Left lung (tissue), 10 donors: ENCODE data around the gene ADAMTS16. TPM values are rescaled to one million over a fixed set of nuclear protein-coding genes. Genes with fewer than 3 reads are reported as not detected.
A peak's percentile ranks its signal among the peaks of the same experiment; 100 is the strongest.

ENCODE experiments used
- ATAC-seq: fragments of 200-7000 bp; cut with Tn5 transposase; one replicate; pipeline ENCODE4 v1.9.1; 2020; ENCODE audit warnings: moderate library complexity
- DNase-seq, 4 donors: peaks; one replicate each; pipeline ENCODE4 v3.0.0-alpha.2; 2013 to 2020
- H3K27ac ChIP-seq, 2 donors: fragments of 200-600 bp; sonication (generic) in 1 of 2; one replicate each; pipeline versions ENCODE4 v1.5.0 to v1.8.0; 2020 to 2021
- H3K27me3 ChIP-seq, 2 donors: fragments of 200-600 bp; sonication (generic) in 1 of 2; one replicate each; pipeline versions ENCODE4 v1.5.0 to v1.8.0; 2020 to 2021
- H3K36me3 ChIP-seq, 2 donors: fragments of 200-600 bp; sonication (generic) in 1 of 2; one replicate each; pipeline versions ENCODE4 v1.5.0 to v1.8.0; 2020 to 2021
- H3K4me1 ChIP-seq, 2 donors: fragments of 200-600 bp; one replicate each; pipeline ENCODE4 v1.8.0; 2021
- H3K4me3 ChIP-seq, 2 donors: fragments of 200-600 bp; sonication (generic) in 1 of 2; one replicate each; pipeline versions ENCODE4 v1.5.0 to v1.8.0; 2020 to 2021; ENCODE audit warnings: mild to moderate bottlenecking in 1 of 2
- H3K9me3 ChIP-seq, 2 donors: fragments of 200-600 bp; sonication (generic) in 1 of 2; one replicate each; pipeline versions ENCODE4 v1.5.0 to v1.8.0; 2020 to 2021
- intact Hi-C, 2 donors: fragments of 100-400 bp; cut with DNase I; formaldehyde crosslinking; loops; one replicate each; pipeline versions ENCODE4 v1.11.2 to v1.14.2; 2022
- polyA plus RNA-seq, 6 donors: library from polyadenylated mRNA; unstranded; fragments of 120-200 nt; gene quantifications; one replicate each; pipeline ENCODE4 v1.2.1, GENCODE V29; 2013; ENCODE audit not compliant: insufficient read length in 6 of 6
- total RNA-seq, 2 donors: library from RNA; stranded (reverse); fragmentation: NEBNext Ultra II Directional; extraction: Animal tissue kit (Norgen Biotek cat#: 25700); gene quantifications; one replicate each; pipeline ENCODE4 v1.2.1, GENCODE V29; 2021
- TF ChIP-seq, protein P1 (sequence below), 2 donors: fragments of 200-600 bp; sonication (generic) in 1 of 2; IDR thresholded peaks; one replicate each; pipeline versions ENCODE4 v1.5.0 to v1.8.0; 2021; ENCODE audit warnings: antibody characterized with exemption in 2 of 2
- donor health status: DM: no; HTN: yes; CAD: no.
- donor health status: DM: no; HTN: no; CAD: no.

Gene ADAMTS16
- total and polyA plus RNA-seq, 8 donors = 0.29 to 28.7 (median 1.1) TPM

DNA sequence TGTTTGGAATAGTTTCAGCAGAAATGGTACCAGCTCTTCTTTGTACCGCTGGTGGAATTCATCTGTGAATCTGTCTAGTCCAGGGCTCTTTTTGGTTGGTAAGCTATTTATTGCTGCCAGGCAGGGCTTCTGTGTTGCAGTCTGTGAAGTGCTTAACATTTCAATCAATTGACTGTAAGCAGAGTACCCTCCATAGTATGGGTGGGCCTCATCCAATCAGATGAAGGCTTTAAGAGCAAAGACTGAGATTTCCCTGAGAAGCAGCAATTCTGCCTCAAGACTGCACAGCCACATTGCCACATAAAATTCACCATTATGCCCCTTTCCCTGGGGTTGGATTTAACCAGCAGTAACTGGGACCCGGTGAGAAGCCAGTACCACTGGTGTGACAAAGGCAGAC lies 183.4 kb downstream of the ADAMTS16 start:
- H3K4me1 ChIP-seq = no peaks in the 10 kb centered on the region
- no peak for DNase-seq
- H3K27me3 ChIP-seq = no peaks in the 10 kb centered on the region
- ATAC-seq = no peak
- H3K36me3 ChIP-seq = no peaks in the 10 kb centered on the region
- peaks cover 0 to 8% of the 10 kb centered on the region in 2 donors for H3K9me3 ChIP-seq
- TF ChIP-seq, protein P1, sequence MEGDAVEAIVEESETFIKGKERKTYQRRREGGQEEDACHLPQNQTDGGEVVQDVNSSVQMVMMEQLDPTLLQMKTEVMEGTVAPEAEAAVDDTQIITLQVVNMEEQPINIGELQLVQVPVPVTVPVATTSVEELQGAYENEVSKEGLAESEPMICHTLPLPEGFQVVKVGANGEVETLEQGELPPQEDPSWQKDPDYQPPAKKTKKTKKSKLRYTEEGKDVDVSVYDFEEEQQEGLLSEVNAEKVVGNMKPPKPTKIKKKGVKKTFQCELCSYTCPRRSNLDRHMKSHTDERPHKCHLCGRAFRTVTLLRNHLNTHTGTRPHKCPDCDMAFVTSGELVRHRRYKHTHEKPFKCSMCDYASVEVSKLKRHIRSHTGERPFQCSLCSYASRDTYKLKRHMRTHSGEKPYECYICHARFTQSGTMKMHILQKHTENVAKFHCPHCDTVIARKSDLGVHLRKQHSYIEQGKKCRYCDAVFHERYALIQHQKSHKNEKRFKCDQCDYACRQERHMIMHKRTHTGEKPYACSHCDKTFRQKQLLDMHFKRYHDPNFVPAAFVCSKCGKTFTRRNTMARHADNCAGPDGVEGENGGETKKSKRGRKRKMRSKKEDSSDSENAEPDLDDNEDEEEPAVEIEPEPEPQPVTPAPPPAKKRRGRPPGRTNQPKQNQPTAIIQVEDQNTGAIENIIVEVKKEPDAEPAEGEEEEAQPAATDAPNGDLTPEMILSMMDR (IDR thresholded peaks at IDR 0.05) = no peak
- intact Hi-C loops = no loop called here
- no peak overlapping the region for H3K27ac ChIP-seq
- no peak overlapping the region for H3K4me3 ChIP-seq

DNA sequence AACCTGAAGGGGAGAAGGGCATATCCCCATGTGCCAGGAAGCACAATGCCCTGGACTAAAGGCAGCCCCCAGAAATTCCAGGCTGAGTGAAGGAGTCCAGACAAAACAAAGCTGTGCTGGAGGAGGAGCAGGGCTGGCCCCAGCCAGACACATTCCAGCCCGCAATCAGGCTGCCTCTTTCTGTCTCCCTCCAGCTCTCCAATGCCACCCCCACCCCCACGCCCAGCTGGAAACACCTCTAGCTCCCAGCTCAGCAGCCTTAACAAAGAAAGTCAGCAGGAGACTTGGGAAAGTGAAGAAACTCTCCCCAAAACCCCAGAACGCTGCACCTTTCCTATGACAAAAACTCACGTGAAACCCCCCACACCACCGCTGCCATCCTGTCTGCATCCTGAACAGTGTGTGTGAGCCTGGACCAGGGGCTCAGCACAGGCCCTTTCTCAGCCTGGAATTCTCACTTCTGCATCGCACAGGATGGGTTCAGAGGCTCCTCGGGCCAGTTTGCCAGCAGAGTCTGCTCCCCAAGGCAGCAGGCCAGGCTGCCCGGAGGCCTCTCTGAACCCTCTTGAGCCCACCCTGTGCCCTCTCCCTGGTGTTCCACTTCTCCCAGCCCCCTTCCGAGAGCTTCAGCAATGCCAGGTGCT lies 186.1 kb downstream of the ADAMTS16 start:
- Histone ChIP-seq H3K4me3 (no peak overlapping the region), H3K9me3 (peaks cover 0 to 8% of the 10 kb centered on the region in 2 donors), H3K27me3 (no peaks in the 10 kb centered on the region), H3K4me1 (peaks cover 7 to 9% of the 10 kb centered on the region in 2 donors), H3K36me3 (no peaks in the 10 kb centered on the region), H3K27ac (no peak overlapping the region)
- ATAC-seq (no peak), DNase-seq (no peak)
- TF ChIP-seq, protein P1 (IDR thresholded peaks at IDR 0.05) = no peak
- intact Hi-C loops = no loop called here

DNA sequence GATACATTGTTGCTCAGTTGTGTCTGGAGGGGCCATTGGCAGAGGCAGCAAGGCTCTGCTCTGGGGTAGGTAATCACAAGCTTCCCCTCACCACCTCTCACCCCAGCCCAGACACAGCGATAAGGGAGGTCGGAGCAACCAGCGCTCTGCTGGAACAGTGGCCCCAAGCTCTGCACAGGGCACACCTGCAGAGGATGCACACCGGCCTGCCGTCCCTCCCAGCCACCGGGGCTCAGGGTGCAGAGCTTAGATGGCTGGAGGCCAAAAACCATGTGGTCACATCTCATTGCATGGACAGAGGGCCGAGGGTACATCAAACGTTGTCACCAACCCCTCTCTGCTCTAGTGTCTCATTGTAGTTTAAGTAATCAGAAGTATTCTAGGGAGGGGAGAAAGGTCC lies 187.0 kb downstream of the ADAMTS16 start:
- Histone ChIP-seq H3K36me3 (no peaks in the 10 kb centered on the region), H3K27ac (no peak overlapping the region), H3K27me3 (no peaks in the 10 kb centered on the region), H3K4me1 (peaks cover 7 to 9% of the 10 kb centered on the region in 2 donors), H3K4me3 (no peak overlapping the region), H3K9me3 (peaks cover 0 to 8% of the 10 kb centered on the region in 2 donors)
- ATAC-seq (no peak), DNase-seq (no peak)
- TF ChIP-seq, protein P1 (IDR thresholded peaks at IDR 0.05) = no peak
- intact Hi-C loops = no loop called here

DNA sequence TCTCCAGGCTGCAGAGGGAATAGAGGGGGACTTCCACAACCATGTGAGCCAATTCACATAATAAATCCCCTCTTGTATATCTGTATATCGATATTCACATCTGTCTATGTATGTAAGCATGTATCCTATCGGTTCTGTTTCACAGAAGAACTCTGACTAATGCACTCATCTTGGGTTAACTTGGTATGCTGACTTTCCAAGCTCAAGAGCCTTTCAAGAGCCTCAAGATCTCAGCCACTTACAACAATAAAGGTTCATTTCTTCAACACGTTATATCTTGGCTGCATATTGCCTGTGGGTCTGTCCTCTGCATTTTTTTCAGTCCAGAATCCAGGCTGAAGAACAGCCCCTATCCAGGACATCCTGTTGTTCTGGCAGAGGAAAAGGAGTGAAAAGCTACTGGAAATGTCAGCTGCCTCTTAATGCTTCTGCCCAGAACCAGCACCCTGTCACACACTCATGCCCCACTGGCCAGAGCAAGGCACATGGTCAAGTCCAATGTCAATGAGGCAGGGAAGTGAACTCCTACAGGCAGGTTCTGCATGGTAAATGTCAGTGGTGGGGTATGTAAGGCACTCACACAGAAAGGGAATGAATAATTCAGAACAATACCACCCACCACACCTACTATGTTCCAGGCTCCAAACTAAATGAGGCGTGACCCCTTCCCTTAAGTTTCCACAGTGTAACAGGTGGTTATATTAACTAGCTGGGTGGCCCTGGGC lies 190.8 kb downstream of the ADAMTS16 start:
- intact Hi-C loops = no loop called here
- TF ChIP-seq, protein P1 (IDR thresholded peaks at IDR 0.05) = no peak
- DNase-seq (peak in 1 of 4 donors; percentile 51), ATAC-seq (peak; percentile 87)
- H3K27ac ChIP-seq = no peak overlapping the region
- no peaks in the 10 kb centered on the region for H3K36me3 ChIP-seq
- peaks cover 0 to 6% of the 10 kb centered on the region in 2 donors for H3K9me3 ChIP-seq
- no peaks in the 10 kb centered on the region for H3K27me3 ChIP-seq
- H3K4me3 ChIP-seq = no peak overlapping the region
- peaks cover 7 to 9% of the 10 kb centered on the region in 2 donors for H3K4me1 ChIP-seq

DNA sequence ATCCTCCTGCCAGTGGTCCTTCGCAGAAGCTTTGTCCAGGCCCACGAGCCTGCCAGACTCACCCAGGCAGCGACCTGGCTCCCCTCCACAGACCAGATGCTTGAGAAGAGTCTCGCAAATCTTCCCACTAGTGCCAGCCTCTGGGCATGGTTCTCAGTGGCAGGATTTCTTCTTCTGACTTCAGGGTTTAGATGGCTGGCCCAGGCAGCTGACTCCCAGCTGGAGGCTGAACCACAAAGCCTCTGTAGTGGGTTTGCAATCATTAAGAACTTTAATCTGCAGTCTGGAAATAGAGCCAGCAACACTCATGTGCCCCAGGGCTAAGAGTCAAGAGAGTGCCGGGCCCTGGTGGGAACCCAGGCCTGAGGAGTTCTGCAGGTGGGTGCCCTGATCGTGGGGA lies 191.7 kb downstream of the ADAMTS16 start:
- intact Hi-C loops = no loop called here

More for the DNA sequence above, 191.7 kb downstream of the ADAMTS16 start:
- H3K27ac ChIP-seq = no peak overlapping the region
- no peaks in the 10 kb centered on the region for H3K36me3 ChIP-seq
- no peak for ATAC-seq
- peaks cover 7 to 9% of the 10 kb centered on the region in 2 donors for H3K4me1 ChIP-seq
- no peaks in the 10 kb centered on the region for H3K27me3 ChIP-seq
- TF ChIP-seq, protein P1 (IDR thresholded peaks at IDR 0.05) = no peak
- no peak for DNase-seq
- peaks cover 0 to 6% of the 10 kb centered on the region in 2 donors for H3K9me3 ChIP-seq
- no peak overlapping the region for H3K4me3 ChIP-seq
